Natural killer cell (primary cell): ENCODE results near the gene ORM1. TPM values are rescaled to one million over a fixed set of nuclear protein-coding genes. Genes with fewer than 3 reads are reported as not detected.
A peak's percentile ranks its signal among the peaks of the same experiment; 100 is the strongest.

ENCODE experiments used
- ATAC-seq, 3 donors: fragments of 150-1000 bp in 2 of 3; fragments of 200-7000 bp in 1 of 3; cut with Tn5 transposase; 1 replicate in 1 of 3; 2 replicates in 2 of 3; pipeline ENCODE4 v1.10.0; 2021; ENCODE audit warnings: mild to moderate bottlenecking in 2 of 3, moderate library complexity in 2 of 3
- DNase-seq, 2 donors: peaks; one replicate each; pipeline versions ENCODE4 v3.0.0 to v3.0.0-alpha.2; 2013 to 2021; ENCODE audit warnings: mixed read lengths in 1 of 2
- H3K27ac ChIP-seq: one replicate; pipeline ENCODE4 v1.5.1; 2013; ENCODE audit warnings: mild to moderate bottlenecking, low read length
- H3K27me3 ChIP-seq: one replicate; pipeline ENCODE4 v1.6.1; 2013; ENCODE audit warnings: low read length; ENCODE audit not compliant: control insufficient read depth, insufficient read depth
- H3K36me3 ChIP-seq: one replicate; pipeline ENCODE4 v1.6.1; 2013; ENCODE audit warnings: low read length; ENCODE audit not compliant: control insufficient read depth, insufficient read depth
- H3K4me1 ChIP-seq: one replicate; pipeline ENCODE4 v1.6.1; 2013; ENCODE audit warnings: low read length; ENCODE audit not compliant: control insufficient read depth, insufficient read depth
- H3K4me3 ChIP-seq: one replicate; pipeline ENCODE4 v1.5.1; 2013; ENCODE audit warnings: low read length
- H3K9me3 ChIP-seq: one replicate; pipeline ENCODE4 v1.6.1; 2013; ENCODE audit warnings: low read length; ENCODE audit not compliant: control insufficient read depth, insufficient read depth
- H3K27ac Mint-ChIP-seq, 2 donors: one replicate each; pipeline ENCODE4 v1.8.0; 2022; ENCODE audit warnings: mild to moderate bottlenecking in 2 of 2, mixed read lengths in 2 of 2, moderate library complexity in 1 of 2
- H3K27me3 Mint-ChIP-seq, 2 donors: one replicate each; pipeline ENCODE4 v1.8.0; 2022; ENCODE audit warnings: low read depth in 2 of 2, mixed read lengths in 2 of 2
- H3K36me3 Mint-ChIP-seq: one replicate; pipeline ENCODE4 v1.8.0; 2022; ENCODE audit warnings: mixed read lengths
- H3K4me1 Mint-ChIP-seq, 2 donors: one replicate each; pipeline ENCODE4 v1.8.0; 2022; ENCODE audit warnings: mixed read lengths in 2 of 2
- H3K4me3 Mint-ChIP-seq: one replicate; pipeline ENCODE4 v1.8.0; 2022; ENCODE audit warnings: mild to moderate bottlenecking, moderate library complexity, mixed read lengths
- H3K9me3 Mint-ChIP-seq, 2 donors: one replicate each; pipeline ENCODE4 v1.8.0; 2022; ENCODE audit warnings: mixed read lengths in 2 of 2
- CTCF ChIP-seq: fragments of 200-600 bp; IDR thresholded peaks from one replicate; pipeline ENCODE4 v1.8.0; 2022; ENCODE audit warnings: antibody characterized with exemption
- WGBS: methylation state at CpG from one replicate; pipeline ENCODE4 v1.1.7; 2013; ENCODE audit warnings: missing lambda C conversion rate; ENCODE audit not compliant: insufficient coverage; 5-methylcytosine and 5-hydroxymethylcytosine counted together
- intact Hi-C: fragments of 100-400 bp; cut with micrococcal nuclease; formaldehyde crosslinking; loops from one replicate; pipeline ENCODE4 v1.14.2; 2022
- total RNA-seq, 4 donors: library from RNA; stranded (reverse); fragments of 120-200 nt in 1 of 4; gene quantifications; one replicate each; pipeline versions ENCODE4 v1.2.3 to v1.2.4, GENCODE V29; 2013 to 2022

ORM1 gene
- total RNA-seq, 3 donors from 2014 or later (not counting 1 experiment from before 2014, with no cell fraction given) = 1.00 TPM; not detected in 2

DNA sequence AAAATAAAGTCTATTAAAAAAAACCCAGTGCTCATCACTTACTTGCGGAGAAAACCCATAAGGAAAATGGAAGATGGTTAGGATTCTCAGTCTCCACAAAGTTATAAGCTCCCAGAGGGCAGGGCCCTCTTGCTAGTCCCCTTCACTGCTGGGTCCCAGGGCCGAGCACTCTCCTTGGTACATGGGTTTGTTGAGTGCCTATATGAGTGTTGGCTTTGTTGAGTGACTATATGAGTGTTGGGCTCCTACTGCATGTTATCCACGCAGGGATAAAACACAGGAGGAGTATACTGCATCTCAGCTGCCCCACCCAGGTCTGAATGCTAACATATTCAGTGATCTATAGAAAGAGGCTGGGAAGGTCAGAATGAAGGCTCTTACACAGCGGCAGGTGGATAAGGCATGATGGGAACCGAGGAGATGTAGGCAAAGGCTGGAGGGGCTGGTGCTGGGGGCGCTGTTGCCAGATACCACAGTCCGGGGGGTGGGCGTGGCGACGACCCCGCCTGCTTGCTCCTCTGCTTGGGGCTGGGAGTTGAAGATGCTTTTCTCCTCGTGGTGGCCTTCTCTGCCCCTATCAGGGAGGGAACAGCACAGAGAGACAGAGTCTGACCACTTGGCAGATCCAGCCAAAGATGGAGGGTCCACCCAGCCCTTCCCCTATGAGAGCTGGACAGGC lies 18.4 kb downstream of the ORM1 start:
- H3K27me3 Mint-ChIP-seq = no peaks in the 10 kb centered on the region
- peaks cover 98% of the 10 kb centered on the region for H3K36me3 ChIP-seq
- H3K9me3 Mint-ChIP-seq = no peaks in the 10 kb centered on the region
- no peaks in the 10 kb centered on the region for H3K9me3 ChIP-seq
- H3K4me3 Mint-ChIP-seq = no peak overlapping the region
- peaks cover 38% of the 10 kb centered on the region for H3K36me3 Mint-ChIP-seq
- ATAC-seq = no peak
- H3K4me3 ChIP-seq = no peak overlapping the region
- intact Hi-C loops = no loop called here
- DNase-seq = no peak
- peak overlapping the region; percentile 84 to 88 for H3K27ac Mint-ChIP-seq
- no peak overlapping the region for H3K27ac ChIP-seq
- WGBS = 88% methylated on average over 12 of the region's 12 CpGs
- H3K4me1 ChIP-seq = peaks cover 17% of the 10 kb centered on the region
- no peak for TF ChIP-seq CTCF
- no peaks in the 10 kb centered on the region for H3K27me3 ChIP-seq
- peaks cover 31 to 51% of the 10 kb centered on the region in 2 donors for H3K4me1 Mint-ChIP-seq

GRCh38 chr9:114341991-114342390 lies 19.1 kb downstream of the ORM1 start:
- intact Hi-C loops = no loop called here
- WGBS = 96% methylated on average over 4 of the region's 4 CpGs

GRCh38 chr9:114342755-114343440 lies 20.0 kb downstream of the ORM1 start:
- DNase-seq (no peak), ATAC-seq (no peak)
- no peaks in the 10 kb centered on the region for H3K9me3 Mint-ChIP-seq
- Histone ChIP-seq H3K9me3 (no peaks in the 10 kb centered on the region), H3K27ac (no peak overlapping the region), H3K27me3 (no peaks in the 10 kb centered on the region), H3K36me3 (peaks cover 97% of the 10 kb centered on the region), H3K4me3 (no peak overlapping the region), H3K4me1 (peaks cover 17% of the 10 kb centered on the region)
- H3K27me3 Mint-ChIP-seq = no peaks in the 10 kb centered on the region
- TF ChIP-seq CTCF = no peak
- intact Hi-C loops = no loop called here
- peaks cover 38% of the 10 kb centered on the region for H3K36me3 Mint-ChIP-seq
- peaks cover 36 to 56% of the 10 kb centered on the region in 2 donors for H3K4me1 Mint-ChIP-seq
- WGBS = 95% methylated on average over 3 of the region's 5 CpGs
- no peak overlapping the region for H3K4me3 Mint-ChIP-seq
- H3K27ac Mint-ChIP-seq = peak overlapping the region; percentile 77 to 84

More at GRCh38 chr9:114341991-114342390, 19.1 kb downstream of the ORM1 start:
- no peaks in the 10 kb centered on the region for H3K9me3 Mint-ChIP-seq
- H3K27ac Mint-ChIP-seq = peak overlapping the region; percentile 84 to 88
- ATAC-seq = no peak
- no peaks in the 10 kb centered on the region for H3K27me3 ChIP-seq
- H3K9me3 ChIP-seq = no peaks in the 10 kb centered on the region
- no peaks in the 10 kb centered on the region for H3K27me3 Mint-ChIP-seq
- no peak overlapping the region for H3K4me3 ChIP-seq
- no peak overlapping the region for H3K27ac ChIP-seq
- peaks cover 38% of the 10 kb centered on the region for H3K36me3 Mint-ChIP-seq
- H3K4me1 ChIP-seq = peaks cover 17% of the 10 kb centered on the region
- peaks cover 31 to 51% of the 10 kb centered on the region in 2 donors for H3K4me1 Mint-ChIP-seq
- no peak overlapping the region for H3K4me3 Mint-ChIP-seq
- peaks cover 99% of the 10 kb centered on the region for H3K36me3 ChIP-seq
- DNase-seq = no peak
- no peak for TF ChIP-seq CTCF
